NB4 (cell line): Measurements from ENCODE around the gene DYNC1I1.
A peak's percentile ranks its signal among the peaks of the same experiment; 100 is the strongest.

Experiments
- DNase-seq: peaks from one replicate; pipeline ENCODE4 v3.0.0; 2010; ENCODE audit warnings: low read depth
- H3K4me3 ChIP-seq: one replicate; pipeline ENCODE4 v1.5.1; 2011; ENCODE audit warnings: mild to moderate bottlenecking, low read depth, low read length, moderate library complexity
- CTCF ChIP-seq: IDR thresholded peaks from one replicate; pipeline ENCODE4 v1.5.1; 2012; ENCODE audit warnings: low read depth, low read length
- MAX ChIP-seq: IDR thresholded peaks from 2 replicates; pipeline ENCODE4 v1.6.1; 2011; ENCODE audit warnings: low read depth, low read length
- MYC ChIP-seq: IDR thresholded peaks from 2 replicates; pipeline ENCODE4 v1.6.1; 2011; ENCODE audit warnings: low read depth, low read length
- POLR2A ChIP-seq: IDR thresholded peaks from 2 replicates; pipeline ENCODE4 v1.6.1; 2011; ENCODE audit warnings: mild to moderate bottlenecking; ENCODE audit not compliant: insufficient read length; ENCODE audit errors: extremely low read depth

The DYNC1I1 gene

GRCh38 chr7:95915731-95916130 lies 143.4 kb downstream of the DYNC1I1 start:
- DNase-seq: no peak
- no peak overlapping the region for H3K4me3 ChIP-seq
- no peak for TF ChIP-seq CTCF
- no peak for TF ChIP-seq MAX
- TF ChIP-seq MYC: no peak
- no peak for TF ChIP-seq POLR2A

GRCh38 chr7:95916573-95917297 lies 144.4 kb downstream of the DYNC1I1 start:
- TF ChIP-seq MAX (peak; percentile 54; the same call in 1 of the 2 replicates), MYC (no peak), POLR2A (no peak), CTCF (peak; percentile 93)
- peak; percentile 77 for DNase-seq
- H3K4me3 ChIP-seq: no peak overlapping the region

- no peak overlapping the region for H3K4me3 ChIP-seq
- TF ChIP-seq CTCF (no peak), MAX (no peak), MYC (no peak), POLR2A (no peak)
- no peak for DNase-seq
These were observed 145.3 kb downstream of the DYNC1I1 start for GRCh38 chr7:95917634-95918033.

GRCh38 chr7:95919556-95919955 lies 147.2 kb downstream of the DYNC1I1 start:
- peak; percentile 3 for TF ChIP-seq CTCF
- no peak for TF ChIP-seq MYC
- TF ChIP-seq MAX: no peak
- no peak overlapping the region for H3K4me3 ChIP-seq
- DNase-seq: no peak

- TF ChIP-seq POLR2A (no peak), CTCF (no peak), MAX (no peak), MYC (no peak)
- no peak for DNase-seq
- H3K4me3 ChIP-seq: no peak overlapping the region
These were observed 149.2 kb downstream of the DYNC1I1 start for GRCh38 chr7:95921543-95921942.

GRCh38 chr7:95922191-95922590 lies 149.8 kb downstream of the DYNC1I1 start:
- no peak for TF ChIP-seq CTCF
- no peak for TF ChIP-seq MAX
- no peak for TF ChIP-seq POLR2A
- TF ChIP-seq MYC: no peak
- H3K4me3 ChIP-seq: no peak overlapping the region
- DNase-seq: no peak
